ENCODE results near the gene PIGT. TPM values are rescaled to one million over a fixed set of nuclear protein-coding genes. Genes with fewer than 3 reads are reported as not detected.

Gene PIGT
- polyA plus RNA-seq, 1 experiment = 114 TPM

GRCh38 chr20:45407783-45408645 lies 7.9 kb upstream of the PIGT start, which contains the start of gene DBNDD2:
Gene DBNDD2, plus strand, starts transcription at chr20:45408289. Its CDS starts 179 bp downstream, at chr20:45408468.
- H3K9me3 ChIP-seq (ENCODE audit: control insufficient read depth, insufficient read depth, low read length) = no peaks in the 10 kb centered on the region
- H3K4me3 ChIP-seq (ENCODE audit: low read depth, low read length) = peak within 1 kb of the TSS; percentile 70
- POLR2A ChIA-PET = interaction anchor here (1.5 kb wide), 1 partner anchor 45 kb away, joined by 4 read pairs; the partner anchor contains the start of gene SYS1
- no peak for TF ChIP-seq CTCF (IDR thresholded peaks at IDR 0.05; ENCODE audit: low read depth, low read length)
- no peaks in the 10 kb centered on the region for H3K27me3 ChIP-seq (ENCODE audit: control insufficient read depth, insufficient read depth, low read length)
- no peak within 1 kb of the TSS for H3K27ac ChIP-seq (ENCODE audit: low read depth, low read length)
- no peak for DNase-seq (ENCODE audit: low read depth, low spot score)
- CTCF ChIA-PET = interaction anchor here (0.9 to 2.3 kb wide), 4 partner anchors 10 to 71 kb away, joined by 3 to 14 read pairs (median 6); no protein-coding TSS in a partner anchor

- POLR2A ChIA-PET = no interaction called here
- TF ChIP-seq CTCF (IDR thresholded peaks at IDR 0.05; ENCODE audit: low read depth, low read length) = no peak
- CTCF ChIA-PET = interaction anchor here (2.1 to 2.3 kb wide), 2 partner anchors 28 to 35 kb away, joined by 10 to 14 read pairs; no protein-coding TSS in a partner anchor
These were observed 7.2 kb upstream of the PIGT start for GRCh38 chr20:45408646-45409213.

GRCh38 chr20:45409521-45410272 lies 6.2 kb upstream of the PIGT start:
- no peak for TF ChIP-seq CTCF (IDR thresholded peaks at IDR 0.05; ENCODE audit: low read depth, low read length)

More at GRCh38 chr20:45408646-45409213, 7.2 kb upstream of the PIGT start:
- Histone ChIP-seq H3K27me3 (ENCODE audit: control insufficient read depth, insufficient read depth, low read length) (no peaks in the 10 kb centered on the region), H3K27ac (ENCODE audit: low read depth, low read length) (no peak overlapping the region), H3K9me3 (ENCODE audit: control insufficient read depth, insufficient read depth, low read length) (no peaks in the 10 kb centered on the region), H3K4me3 (ENCODE audit: low read depth, low read length) (no peak overlapping the region)
- no peak for DNase-seq (ENCODE audit: low read depth, low spot score)

GRCh38 chr20:45410887-45411286 lies 5.1 kb upstream of the PIGT start:
- DNase-seq (ENCODE audit: low read depth, low spot score) = no peak
- Histone ChIP-seq H3K27me3 (ENCODE audit: control insufficient read depth, insufficient read depth, low read length) (no peaks in the 10 kb centered on the region), H3K27ac (ENCODE audit: low read depth, low read length) (no peak overlapping the region), H3K9me3 (ENCODE audit: control insufficient read depth, insufficient read depth, low read length) (no peaks in the 10 kb centered on the region), H3K4me3 (ENCODE audit: low read depth, low read length) (no peak overlapping the region)
- ChIA-PET POLR2A (no interaction called here), CTCF (interaction anchor here (0.7 to 1.2 kb wide), 3 partner anchors 48 to 360 kb away, joined by 3 read pairs; partner anchors contain the start of gene SYS1)
- no peak for TF ChIP-seq CTCF (IDR thresholded peaks at IDR 0.05; ENCODE audit: low read depth, low read length)

More at GRCh38 chr20:45409521-45410272, 6.2 kb upstream of the PIGT start:
- CTCF ChIA-PET = interaction anchor here (0.7 to 0.9 kb wide), 2 partner anchors 36 to 361 kb away, joined by 3 read pairs; no protein-coding TSS in a partner anchor
- Histone ChIP-seq H3K4me3 (ENCODE audit: low read depth, low read length) (no peak overlapping the region), H3K9me3 (ENCODE audit: control insufficient read depth, insufficient read depth, low read length) (no peaks in the 10 kb centered on the region), H3K27me3 (ENCODE audit: control insufficient read depth, insufficient read depth, low read length) (no peaks in the 10 kb centered on the region), H3K27ac (ENCODE audit: low read depth, low read length) (no peak overlapping the region)
- no peak for DNase-seq (ENCODE audit: low read depth, low spot score)
- POLR2A ChIA-PET = no interaction called here

Data from AG04450 (cell line).